ENCODE measurements around the gene L2HGDH. TPM values are rescaled to one million over a fixed set of nuclear protein-coding genes. Genes with fewer than 3 reads are reported as not detected.

Gene L2HGDH
- total and polyA plus RNA-seq, 9 of the 15 experiments (the other 6 are each of a cell fraction or from before 2014, with no cell fraction given), result 1.7 to 16.1 (median 10.5) TPM

GRCh38 chr14:50342221-50343078 lies 30.4 kb upstream of the L2HGDH start (continued):
- TF ChIP-seq RBBP5 (IDR thresholded peaks at IDR 0.05; ENCODE audit: borderline replicate concordance, insufficient read depth, low read length, poor library complexity, severe bottlenecking), result no peak
- no peak for TF ChIP-seq ZNF253 (CRISPR knock-in tag; conservative IDR thresholded peaks at IDR 0.05)
- no peak for TF ChIP-seq HIVEP1 (CRISPR knock-in tag; IDR thresholded peaks at IDR 0.05)
- peak; percentile 36; the same call in 1 of the 2 replicates for TF ChIP-seq LEF1 (IDR thresholded peaks at IDR 0.05)
- TF ChIP-seq ESRRB (CRISPR knock-in tag; IDR thresholded peaks at IDR 0.05; ENCODE audit: borderline replicate concordance), result no peak
- no peak for TF ChIP-seq PTTG1 (tag; IDR thresholded peaks at IDR 0.05; ENCODE audit: low read depth)
- TF ChIP-seq JUN (IDR thresholded peaks at IDR 0.05; ENCODE audit: borderline replicate concordance, low read depth, low read length), result 0 out of 2 replicates have a peak, but pooled peaks have one; percentile 28
- TF ChIP-seq JUN (CRISPR knock-in tag; IDR thresholded peaks at IDR 0.05; ENCODE audit: borderline replicate concordance), result no peak
- TF ChIP-seq, protein P1, sequence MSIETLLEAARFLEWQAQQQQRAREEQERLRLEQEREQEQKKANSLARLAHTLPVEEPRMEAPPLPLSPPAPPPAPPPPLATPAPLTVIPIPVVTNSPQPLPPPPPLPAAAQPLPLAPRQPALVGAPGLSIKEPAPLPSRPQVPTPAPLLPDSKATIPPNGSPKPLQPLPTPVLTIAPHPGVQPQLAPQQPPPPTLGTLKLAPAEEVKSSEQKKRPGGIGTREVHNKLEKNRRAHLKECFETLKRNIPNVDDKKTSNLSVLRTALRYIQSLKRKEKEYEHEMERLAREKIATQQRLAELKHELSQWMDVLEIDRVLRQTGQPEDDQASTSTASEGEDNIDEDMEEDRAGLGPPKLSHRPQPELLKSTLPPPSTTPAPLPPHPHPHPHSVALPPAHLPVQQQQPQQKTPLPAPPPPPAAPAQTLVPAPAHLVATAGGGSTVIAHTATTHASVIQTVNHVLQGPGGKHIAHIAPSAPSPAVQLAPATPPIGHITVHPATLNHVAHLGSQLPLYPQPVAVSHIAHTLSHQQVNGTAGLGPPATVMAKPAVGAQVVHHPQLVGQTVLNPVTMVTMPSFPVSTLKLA (conservative IDR thresholded peaks at IDR 0.05), result peak in 1 of 2 experiments; percentile 58; a peak in 2 of 4 replicates
- no peak for TF ChIP-seq POLR3A (IDR thresholded peaks at IDR 0.05; ENCODE audit: borderline replicate concordance, extremely low read depth, insufficient read depth, insufficient read length)
- TF ChIP-seq KLF16 (IDR thresholded peaks at IDR 0.05), result peak; percentile 13; the same call in 1 of the 2 replicates
- no peak for TF ChIP-seq SNRNP70 (optimal IDR thresholded peaks at IDR 0.05; ENCODE audit: low read depth, low read length)
- 0 out of 2 replicates have a peak, but pooled peaks have one; percentile 31 for TF ChIP-seq RNF2 (IDR thresholded peaks at IDR 0.05)
- 0 out of 4 replicates have a peak, but pooled peaks of 1 of the 2 experiments have one; percentile 26 for TF ChIP-seq TEAD1 (CRISPR knock-in tag; IDR thresholded peaks at IDR 0.05)
- TF ChIP-seq CGGBP1 (CRISPR knock-in tag; IDR thresholded peaks at IDR 0.05), result no peak
- TF ChIP-seq SMC3 (conservative IDR thresholded peaks at IDR 0.05; ENCODE audit: insufficient read depth, low read depth, low read length), result peak; percentile 47; the same call in 1 of the 2 replicates
- peak; percentile 78 for TF ChIP-seq TEAD4 (IDR thresholded peaks at IDR 0.05; ENCODE audit: low read length)
- TF ChIP-seq TEAD4 (CRISPR knock-in tag; IDR thresholded peaks at IDR 0.05; ENCODE audit: borderline replicate concordance), result no peak
- TF ChIP-seq, protein P2, sequence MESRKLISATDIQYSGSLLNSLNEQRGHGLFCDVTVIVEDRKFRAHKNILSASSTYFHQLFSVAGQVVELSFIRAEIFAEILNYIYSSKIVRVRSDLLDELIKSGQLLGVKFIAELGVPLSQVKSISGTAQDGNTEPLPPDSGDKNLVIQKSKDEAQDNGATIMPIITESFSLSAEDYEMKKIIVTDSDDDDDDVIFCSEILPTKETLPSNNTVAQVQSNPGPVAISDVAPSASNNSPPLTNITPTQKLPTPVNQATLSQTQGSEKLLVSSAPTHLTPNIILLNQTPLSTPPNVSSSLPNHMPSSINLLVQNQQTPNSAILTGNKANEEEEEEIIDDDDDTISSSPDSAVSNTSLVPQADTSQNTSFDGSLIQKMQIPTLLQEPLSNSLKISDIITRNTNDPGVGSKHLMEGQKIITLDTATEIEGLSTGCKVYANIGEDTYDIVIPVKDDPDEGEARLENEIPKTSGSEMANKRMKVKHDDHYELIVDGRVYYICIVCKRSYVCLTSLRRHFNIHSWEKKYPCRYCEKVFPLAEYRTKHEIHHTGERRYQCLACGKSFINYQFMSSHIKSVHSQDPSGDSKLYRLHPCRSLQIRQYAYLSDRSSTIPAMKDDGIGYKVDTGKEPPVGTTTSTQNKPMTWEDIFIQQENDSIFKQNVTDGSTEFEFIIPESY (CRISPR knock-in tag; IDR thresholded peaks at IDR 0.05), result no peak
- no peak for TF ChIP-seq PHB2 (IDR thresholded peaks at IDR 0.05; ENCODE audit: low read depth)
- TF ChIP-seq SP1 (CRISPR knock-in tag; IDR thresholded peaks at IDR 0.05), result no peak
- no peak for TF ChIP-seq ZNF780A (CRISPR knock-in tag; IDR thresholded peaks at IDR 0.05)
- peak; percentile 55 for TF ChIP-seq JUND (IDR thresholded peaks at IDR 0.05; ENCODE audit: borderline replicate concordance, low read depth, low read length)
- peak; percentile 58; the same call in 1 of the 3 replicates for TF ChIP-seq JUND (tag; IDR thresholded peaks at IDR 0.05; ENCODE audit: borderline replicate concordance, low read depth, low read length)
